HCT116 (cell line): ENCODE results near the gene COL10A1. TPM values are rescaled to one million over a fixed set of nuclear protein-coding genes. Genes with fewer than 3 reads are reported as not detected.
A peak's percentile ranks its signal among the peaks of the same experiment; 100 is the strongest.

Source experiments
- ATAC-seq: fragments of 200-7000 bp; cut with Tn5 transposase; 2 replicates; pipeline ENCODE4 v1.9.1; 2020; ENCODE audit warnings: mild to moderate bottlenecking, moderate library complexity
- BruUV-seq: library from RNA; stranded (reverse); fragments of 400-500 nt; replicated peaks from 2 replicates; lab custom pipeline; 2021; lab: Mats Ljungman, UMichigan
- CTCF ChIA-PET: fragments of 300-600 bp; sonication (Branson Sonifier 250); formaldehyde crosslinking; loops from one replicate; lab custom pipeline; 2021; ENCODE audit warnings: antibody characterized with exemption; lab: Charles Lee
- POLR2A ChIA-PET: fragments of 300-600, 350-600 bp; sonication (Branson Sonifier 250); formaldehyde crosslinking; loops from one replicate; lab custom pipeline; 2021; ENCODE audit warnings: antibody characterized with exemption; lab: Charles Lee
- RAD21 ChIA-PET, 2 experiments: fragments of 300-600 bp; sonication (Branson Sonifier 250); formaldehyde crosslinking; loops; one replicate each; lab custom pipeline; 2023; ENCODE audit warnings: low total read pairs in 2 of 2; ENCODE audit not compliant: uncharacterized antibody in 2 of 2, unreplicated experiment in 2 of 2, low non-redundant PET in 1 of 2; lab: Charles Lee
- DNase-seq: peaks from one replicate; pipeline ENCODE4 v3.0.0-alpha.2; 2010; ENCODE audit warnings: low read depth, low spot score
- H2AFZ ChIP-seq: fragments of 200-600 bp; shearing (Covaris generic), sonication (generic); 2 replicates; pipeline ENCODE4 v1.6.1; 2017; ENCODE audit warnings: low read depth, mixed run types, mixed read lengths, antibody characterized with exemption, low read length; ENCODE audit not compliant: poor library complexity, severe bottlenecking
- H3K27ac ChIP-seq: 2 replicates; pipeline ENCODE4 v1.5.1; 2012; ENCODE audit warnings: low read depth, low read length
- H3K27me3 ChIP-seq: fragments of 200-600 bp; sonication (generic); 2 replicates; pipeline ENCODE4 v1.6.1; 2016; ENCODE audit warnings: mixed run types, low read length, mixed read lengths; ENCODE audit not compliant: insufficient read depth
- H3K36me3 ChIP-seq, 2 experiments: fragments of 200-500 bp in 1 of 2; fragments of 200-600 bp in 1 of 2; sonication (Bioruptor generic) in 1 of 2; sonication (generic) in 1 of 2; 2 replicates each; pipeline versions ENCODE4 v1.5.1 to v1.6.1; 2014 to 2016; ENCODE audit warnings: low read length in 2 of 2, inconsistent platforms in 1 of 2, mixed read lengths in 1 of 2, mixed run types in 1 of 2; ENCODE audit not compliant: insufficient read depth in 2 of 2, control insufficient read depth in 1 of 2
- H3K4me1 ChIP-seq, 2 experiments: fragments of 200-600 bp in 1 of 2; sonication (generic) in 1 of 2; 2 replicates each; pipeline versions ENCODE4 v1.5.1 to v1.6.1; 2012 to 2017; ENCODE audit warnings: low read length in 2 of 2, inconsistent platforms in 1 of 2, mild to moderate bottlenecking in 1 of 2, mixed read lengths in 1 of 2, mixed run types in 1 of 2, moderate library complexity in 1 of 2; ENCODE audit not compliant: insufficient read depth in 2 of 2, control insufficient read depth in 1 of 2
- H3K4me2 ChIP-seq: fragments of 200-600 bp; sonication (generic); 2 replicates; pipeline ENCODE4 v1.6.1; 2017; ENCODE audit warnings: mixed run types, low read length, mixed read lengths
- H3K4me3 ChIP-seq, 2 experiments: fragments of 200-600 bp in 1 of 2; sonication (generic) in 1 of 2; replicated peaks in 1 of 2; 2 replicates each; pipeline ENCODE4 v1.5.1; 2011 to 2016; ENCODE audit warnings: low read length in 2 of 2, control low read depth in 1 of 2, low read depth in 1 of 2, mild to moderate bottlenecking in 1 of 2, mixed read lengths in 1 of 2, mixed run types in 1 of 2
- H3K79me2 ChIP-seq: fragments of 200-600 bp; sonication (generic); 2 replicates; pipeline ENCODE4 v1.6.1; 2017; ENCODE audit warnings: mild to moderate bottlenecking, mixed run types, low read length, moderate library complexity, mixed read lengths; ENCODE audit not compliant: insufficient read depth
- H3K9ac ChIP-seq: fragments of 200-600 bp; sonication (generic); 2 replicates; pipeline ENCODE4 v1.6.1; 2016; ENCODE audit warnings: low read length, mixed read lengths
- H3K9me2 ChIP-seq: fragments of 200-600 bp; sonication (generic), shearing (Covaris generic); 2 replicates; pipeline ENCODE4 v1.6.1; 2017; ENCODE audit warnings: mixed run types, mild to moderate bottlenecking, moderate library complexity; ENCODE audit not compliant: insufficient read depth
- H3K9me3 ChIP-seq, 2 experiments: fragments of 200-500 bp in 1 of 2; fragments of 200-600 bp in 1 of 2; sonication (Bioruptor generic) in 1 of 2; sonication (generic) in 1 of 2; 2 replicates each; pipeline ENCODE4 v1.6.1; 2014 to 2017; ENCODE audit warnings: low read length in 2 of 2, mixed read lengths in 2 of 2, inconsistent platforms in 1 of 2, low read depth in 1 of 2, mild to moderate bottlenecking in 1 of 2, mixed run types in 1 of 2, moderate library complexity in 1 of 2; ENCODE audit not compliant: control insufficient read depth in 1 of 2, insufficient read depth in 1 of 2
- H4K20me1 ChIP-seq: fragments of 200-600 bp; sonication (generic), shearing (Covaris generic); 2 replicates; pipeline ENCODE4 v1.6.1; 2017; ENCODE audit warnings: mixed run types, mild to moderate bottlenecking, moderate library complexity; ENCODE audit not compliant: insufficient read depth
- CBX3 ChIP-seq: IDR thresholded peaks from 2 replicates; pipeline ENCODE4 v1.6.1; 2012; ENCODE audit warnings: low read depth
- CTCF ChIP-seq, 3 experiments: fragments of 200-600 bp in 1 of 3; sonication (generic) in 1 of 3; IDR thresholded peaks in 2 of 3; conservative IDR thresholded peaks in 1 of 3; 2 replicates each; pipeline ENCODE4 v1.5.1; 2012 to 2017; ENCODE audit warnings: low read depth in 2 of 3, low read length in 2 of 3, antibody characterized with exemption in 1 of 3, borderline replicate concordance in 1 of 3, control low read depth in 1 of 3, mild to moderate bottlenecking in 1 of 3, mixed read lengths in 1 of 3, mixed run types in 1 of 3, moderate library complexity in 1 of 3; ENCODE audit not compliant: insufficient read depth in 1 of 3
- EGR1 ChIP-seq: IDR thresholded peaks from 2 replicates; pipeline ENCODE4 v1.6.1; 2012; ENCODE audit warnings: low read depth
- EZH2 ChIP-seq: fragments of 200-600 bp; sonication (generic); IDR thresholded peaks from 2 replicates; pipeline ENCODE4 v1.6.1; 2017; ENCODE audit warnings: antibody characterized with exemption, mixed run types
- POLR2A ChIP-seq: IDR thresholded peaks from 2 replicates; pipeline ENCODE4 v1.7.0; 2011; ENCODE audit warnings: borderline replicate concordance; ENCODE audit not compliant: insufficient read depth, insufficient read length; ENCODE audit errors: extremely low read depth
- RAD21 ChIP-seq: IDR thresholded peaks from 2 replicates; pipeline ENCODE4 v1.6.1; 2012; ENCODE audit warnings: low read depth, mild to moderate bottlenecking
- REST ChIP-seq: IDR thresholded peaks from 2 replicates; pipeline ENCODE4 v1.6.1; 2012; ENCODE audit warnings: low read depth
- YY1 ChIP-seq: IDR thresholded peaks from 2 replicates; pipeline ENCODE4 v1.6.1; 2011; ENCODE audit warnings: low read length, low read depth, moderate library complexity, mild to moderate bottlenecking; ENCODE audit not compliant: insufficient replicate concordance; ENCODE audit errors: extremely low read depth
- intact Hi-C: fragments of 100-400 bp; cut with micrococcal nuclease; formaldehyde crosslinking; loops from 2 replicates; pipeline ENCODE4 v1.10.0; 2022
- total RNA-seq: library from RNA; stranded (reverse); gene quantifications from one replicate; pipeline ENCODE4 v1.2.1, GENCODE V29; 2021; ENCODE audit not compliant: unreplicated experiment

The COL10A1 gene
- total RNA-seq, 1 experiment from 2014 or later = not detected

GRCh38 chr6:116111552-116112528, 14.1 kb downstream of the COL10A1 start:
- intact Hi-C loops = no loop called here
- peak; percentile 49 for DNase-seq
- RAD21 ChIA-PET = no interaction called here
- CTCF ChIA-PET = interaction anchor here (0.9 to 1.3 kb wide), 9 partner anchors 10 to 101 kb away, joined by 3 to 22 read pairs (median 5); partner anchors contain the start of genes COL10A1 and NT5DC1
- Histone ChIP-seq H3K4me1 (no peaks in the 10 kb centered on the region), H3K9me2 (no peaks in the 10 kb centered on the region), H3K27ac (no peak overlapping the region), H3K27me3 (no peaks in the 10 kb centered on the region), H3K79me2 (no peaks in the 10 kb centered on the region), H4K20me1 (no peaks in the 10 kb centered on the region), H2AFZ (no peak overlapping the region), H3K9me3 (no peaks in the 10 kb centered on the region), H3K9ac (no peak overlapping the region), H3K4me2 (no peak overlapping the region), H3K36me3 (peaks cover 11 to 17% of the 10 kb centered on the region in 2 experiments; a peak in 3 of 4 replicates), H3K4me3 (no peak overlapping the region)
- TF ChIP-seq CTCF (IDR thresholded peaks at IDR 0.05 in 2 of 3, conservative IDR thresholded peaks at IDR 0.05 in 1 of 3; ENCODE audit: borderline replicate concordance in 1 of 3, insufficient read depth in 1 of 3, low read depth in 2 of 3, low read length in 2 of 3) = peak; percentile 43 to 84 (median 83); a peak in 5 of 6 replicates
- TF ChIP-seq REST = no peak
- TF ChIP-seq YY1 = no peak
- no peak for TF ChIP-seq EZH2
- no peak for TF ChIP-seq CBX3
- no peak for TF ChIP-seq POLR2A
- peak; percentile 55 for TF ChIP-seq RAD21
- TF ChIP-seq EGR1 = no peak
- POLR2A ChIA-PET = interaction anchor here (1.1 kb wide), 1 partner anchor 11 kb away, joined by 5 read pairs; the partner anchor contains the start of gene NT5DC1
- no TSS peak for BruUV-seq
- peak; percentile 96 for ATAC-seq
